GM20000 (cell line): ENCODE measurements around the gene DPYSL5.
A peak's percentile ranks its signal among the peaks of the same experiment; 100 is the strongest.

Experiments used
- DNase-seq: peaks from one replicate; pipeline ENCODE4 v3.0.0; 2012; ENCODE audit warnings: low spot score
- TF ChIP-seq, protein P1 (sequence below): IDR thresholded peaks from 2 replicates; pipeline ENCODE4 v1.5.1; 2012; ENCODE audit warnings: mild to moderate bottlenecking, control low read depth; ENCODE audit errors: extremely low read depth, missing control alignments

DPYSL5 gene

DNA sequence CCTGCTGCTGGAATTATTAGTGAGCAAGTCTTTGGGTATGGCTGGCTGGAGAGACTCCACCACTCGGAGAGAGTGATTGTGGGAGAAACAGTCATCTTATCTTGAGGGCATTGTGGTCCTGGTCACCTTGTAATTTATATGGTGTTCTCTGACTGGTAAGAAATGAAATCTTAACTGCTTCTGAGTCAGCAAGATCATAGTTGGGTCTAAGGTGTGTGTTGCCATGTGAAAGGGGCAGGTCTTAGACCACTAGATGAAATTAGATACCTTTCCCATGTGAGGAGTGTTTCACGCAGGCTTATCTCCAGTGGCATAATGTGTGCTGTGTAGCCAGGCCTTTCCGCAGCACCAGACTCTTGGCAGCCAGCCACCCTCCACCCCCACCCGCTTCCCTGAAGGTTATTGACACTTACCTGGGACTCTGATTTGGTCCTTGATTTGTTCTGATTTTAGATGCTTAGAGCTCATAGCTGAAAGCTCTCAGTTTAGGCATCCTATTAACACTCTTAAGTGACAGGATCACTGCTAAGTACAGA is 130.2 kb downstream of the DPYSL5 start:
- no peak for DNase-seq

DNA sequence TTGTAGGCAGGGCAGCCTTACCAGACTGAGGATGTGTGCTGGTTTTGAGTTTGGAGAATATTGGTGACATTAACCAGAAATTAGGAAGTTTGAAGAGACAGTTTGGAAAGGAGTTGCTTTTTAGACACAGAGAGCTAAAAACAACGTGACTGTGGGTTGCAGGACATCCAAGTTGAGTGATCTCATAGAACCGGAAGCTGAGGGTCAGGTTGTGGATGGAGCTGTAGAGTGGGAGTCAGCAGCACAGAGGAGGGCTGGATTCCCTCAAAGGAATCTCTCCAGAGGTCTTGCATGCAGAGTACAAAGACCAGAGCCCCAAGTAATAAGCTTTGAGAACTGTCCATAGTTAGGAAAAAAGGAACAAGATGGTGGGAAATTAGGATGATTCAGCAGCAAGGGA is 131.8 kb downstream of the DPYSL5 start:
- DNase-seq = no peak
- TF ChIP-seq, protein P1, sequence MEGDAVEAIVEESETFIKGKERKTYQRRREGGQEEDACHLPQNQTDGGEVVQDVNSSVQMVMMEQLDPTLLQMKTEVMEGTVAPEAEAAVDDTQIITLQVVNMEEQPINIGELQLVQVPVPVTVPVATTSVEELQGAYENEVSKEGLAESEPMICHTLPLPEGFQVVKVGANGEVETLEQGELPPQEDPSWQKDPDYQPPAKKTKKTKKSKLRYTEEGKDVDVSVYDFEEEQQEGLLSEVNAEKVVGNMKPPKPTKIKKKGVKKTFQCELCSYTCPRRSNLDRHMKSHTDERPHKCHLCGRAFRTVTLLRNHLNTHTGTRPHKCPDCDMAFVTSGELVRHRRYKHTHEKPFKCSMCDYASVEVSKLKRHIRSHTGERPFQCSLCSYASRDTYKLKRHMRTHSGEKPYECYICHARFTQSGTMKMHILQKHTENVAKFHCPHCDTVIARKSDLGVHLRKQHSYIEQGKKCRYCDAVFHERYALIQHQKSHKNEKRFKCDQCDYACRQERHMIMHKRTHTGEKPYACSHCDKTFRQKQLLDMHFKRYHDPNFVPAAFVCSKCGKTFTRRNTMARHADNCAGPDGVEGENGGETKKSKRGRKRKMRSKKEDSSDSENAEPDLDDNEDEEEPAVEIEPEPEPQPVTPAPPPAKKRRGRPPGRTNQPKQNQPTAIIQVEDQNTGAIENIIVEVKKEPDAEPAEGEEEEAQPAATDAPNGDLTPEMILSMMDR = no peak

More for the DNA sequence above, 130.2 kb downstream of the DPYSL5 start:
- TF ChIP-seq, protein P1 = no peak

DNA sequence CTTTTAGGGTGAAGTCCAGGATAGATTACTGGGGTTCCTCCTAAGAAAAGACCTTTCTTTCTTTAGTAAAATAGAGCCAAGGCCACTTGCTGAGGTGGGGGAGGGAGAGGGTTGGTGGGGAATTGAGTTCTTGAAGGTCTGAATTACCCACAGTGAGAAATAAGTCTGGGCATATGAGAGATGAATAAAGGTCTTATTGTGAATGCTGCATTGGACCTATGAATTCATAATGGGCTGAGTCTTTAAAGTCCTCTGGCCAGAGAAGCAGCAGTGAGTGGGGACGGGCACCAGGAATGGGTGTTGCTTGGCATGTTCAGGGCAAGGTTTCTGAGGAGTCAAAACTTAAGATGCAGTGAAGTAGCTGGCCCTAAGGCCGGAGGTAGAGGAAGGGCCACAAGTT is 133.0 kb downstream of the DPYSL5 start:
- no peak for DNase-seq

DNA sequence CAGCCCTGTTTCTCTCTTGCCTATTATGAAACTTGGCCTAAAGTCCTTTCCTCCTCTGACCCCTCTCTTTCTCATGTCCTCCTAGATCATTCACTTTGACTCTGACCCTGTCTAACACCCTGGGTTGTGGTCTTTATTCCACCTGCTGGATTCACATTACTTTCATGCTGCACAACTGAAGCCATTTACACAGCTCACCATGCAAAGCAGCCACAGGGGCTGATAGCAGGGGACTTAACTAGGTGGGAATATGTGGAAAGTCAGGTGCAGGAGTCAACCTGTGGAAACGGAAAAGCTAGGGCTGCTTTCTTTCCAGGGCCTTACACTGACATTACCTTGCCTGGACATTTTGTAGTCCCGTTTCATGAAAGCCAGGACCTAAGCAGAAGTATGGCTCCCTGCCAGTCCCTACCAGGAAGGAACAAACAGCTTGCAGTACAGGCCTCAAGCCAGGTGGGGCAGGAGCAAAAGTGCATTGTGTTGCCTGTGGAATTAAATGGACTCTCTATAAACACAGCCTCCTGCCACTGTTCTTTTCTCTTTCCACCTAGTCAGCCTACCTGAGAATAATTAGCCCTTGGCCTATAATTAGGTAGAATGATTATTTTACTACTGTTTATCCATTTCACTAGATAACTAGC is 134.3 kb downstream of the DPYSL5 start:
- TF ChIP-seq, protein P1 = peak; percentile 25
- DNase-seq = peak; percentile 42

More for the DNA sequence above, 133.0 kb downstream of the DPYSL5 start:
- TF ChIP-seq, protein P1 = no peak

DNA sequence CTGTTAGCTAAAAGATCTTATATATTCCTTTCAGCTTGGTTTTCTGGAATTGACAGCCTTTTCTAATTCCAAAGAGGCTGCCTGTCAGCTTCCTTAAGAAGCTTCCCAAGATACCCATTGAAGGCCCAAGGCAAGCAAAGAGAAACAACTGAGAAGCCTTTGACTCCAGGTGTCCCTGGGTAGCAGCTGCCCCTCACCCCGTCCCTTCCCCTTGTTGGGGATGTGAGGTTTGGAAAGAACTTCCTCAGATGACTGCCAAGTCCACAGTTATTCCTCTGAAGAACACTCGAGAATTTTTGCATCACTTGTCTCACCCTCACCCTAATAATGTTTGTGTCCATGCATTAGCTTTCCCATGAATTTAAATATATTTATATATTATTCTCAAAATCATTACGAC is 135.8 kb downstream of the DPYSL5 start:
- TF ChIP-seq, protein P1 = no peak
- DNase-seq = no peak

DNA sequence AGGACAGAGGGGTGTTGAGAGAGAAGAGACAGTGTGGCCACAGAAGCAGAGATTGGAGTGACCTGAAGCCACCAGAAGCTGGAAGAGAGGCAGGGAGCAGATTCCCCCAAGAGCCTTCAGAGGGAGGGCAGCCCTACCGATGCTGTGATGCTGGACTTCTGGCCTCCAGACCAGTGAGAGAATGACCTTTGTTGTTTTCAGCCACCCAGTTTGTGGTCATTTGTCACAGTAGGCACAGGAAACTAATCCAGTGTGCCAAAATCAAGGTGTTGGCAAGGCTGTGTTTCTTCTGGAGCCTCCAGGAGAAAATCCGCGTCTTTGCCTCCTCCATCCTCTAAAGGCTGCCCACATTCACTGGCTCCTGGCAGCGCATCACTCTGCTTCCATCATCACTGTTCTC is 137.9 kb downstream of the DPYSL5 start:
- TF ChIP-seq, protein P1 = no peak
- no peak for DNase-seq

DNA sequence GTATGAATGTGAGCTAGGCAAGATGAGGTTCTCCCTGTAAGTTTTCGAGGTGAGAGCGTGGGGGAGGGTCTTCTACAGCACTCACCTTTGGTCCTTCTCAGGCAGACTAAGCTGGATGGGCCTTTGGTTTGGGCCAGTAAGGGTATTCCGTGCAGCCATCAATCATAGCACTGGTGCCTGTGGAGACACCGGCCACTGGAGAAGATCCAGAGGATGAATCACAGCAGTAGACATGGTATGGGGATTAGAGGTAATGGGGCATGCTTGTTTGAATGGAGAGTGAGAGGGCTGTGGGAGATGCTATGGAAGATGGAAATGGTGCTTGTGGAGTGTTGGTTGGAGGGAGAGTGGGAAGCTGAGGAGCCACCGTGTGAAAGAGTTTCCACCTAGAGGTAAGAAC is 138.6 kb downstream of the DPYSL5 start:
- DNase-seq = no peak
- TF ChIP-seq, protein P1 = no peak
